ENCODE measurements around the gene TANGO6.

Gene TANGO6

GRCh38 chr16:68907297-68907696 lies 64.0 kb downstream of the TANGO6 start:
- no peak for DNase-seq

GRCh38 chr16:68907781-68908181 lies 64.5 kb downstream of the TANGO6 start:
- no peak for DNase-seq

- DNase-seq = no peak
These were observed 65.9 kb downstream of the TANGO6 start for GRCh38 chr16:68909099-68909733.

GRCh38 chr16:68910051-68910450 lies 66.7 kb downstream of the TANGO6 start:
- DNase-seq = peak in 5 of 56 donors; percentile 1 to 19 (median 4)

GRCh38 chr16:68915589-68915988 lies 72.3 kb downstream of the TANGO6 start:
- DNase-seq = no peak

GRCh38 chr16:68917541-68917940 lies 74.2 kb downstream of the TANGO6 start:
- DNase-seq = no peak

- no peak for DNase-seq
These were observed 77.0 kb downstream of the TANGO6 start for GRCh38 chr16:68920349-68920748.

GRCh38 chr16:68921637-68922036 lies 78.3 kb downstream of the TANGO6 start:
- no peak for DNase-seq

GRCh38 chr16:68923116-68923515 lies 79.8 kb downstream of the TANGO6 start:
- DNase-seq = no peak

GRCh38 chr16:68927018-68927417 lies 83.7 kb downstream of the TANGO6 start:
- DNase-seq = no peak

GRCh38 chr16:68931196-68931595 lies 87.9 kb downstream of the TANGO6 start:
- no peak for DNase-seq

GRCh38 chr16:68934402-68934801 lies 91.1 kb downstream of the TANGO6 start:
- no peak for DNase-seq

- no peak for DNase-seq
These were observed 91.7 kb downstream of the TANGO6 start for GRCh38 chr16:68935008-68935407.

GRCh38 chr16:68936736-68937631 lies 93.7 kb downstream of the TANGO6 start:
- no peak for DNase-seq

- DNase-seq = no peak
These were observed 96.5 kb downstream of the TANGO6 start for GRCh38 chr16:68939692-68940320.

GRCh38 chr16:68940816-68941215 lies 97.5 kb downstream of the TANGO6 start:
- DNase-seq = no peak

- no peak for DNase-seq
These were observed 100.6 kb downstream of the TANGO6 start for GRCh38 chr16:68943961-68944360.

GRCh38 chr16:68948230-68948910 lies 105.0 kb downstream of the TANGO6 start:
- DNase-seq = no peak

GRCh38 chr16:68951991-68952877 lies 108.9 kb downstream of the TANGO6 start:
- DNase-seq = no peak

GRCh38 chr16:68954911-68955635 lies 111.7 kb downstream of the TANGO6 start:
- DNase-seq = no peak

Measured in nucleus accumbens (tissue), 56 donors.